RWPE2 (cell line): ENCODE results near the gene MTMR11.
A peak's percentile ranks its signal among the peaks of the same experiment; 100 is the strongest.
"Not testable (repeated sequence)": the region's sequence is repeated elsewhere in the genome, so short reads cannot be mapped to it uniquely, and the experiment has no call there.

ENCODE experiments used
- ATAC-seq: fragments of 200-7000 bp; cut with Tn5 transposase; 3 replicates; pipeline ENCODE4 v1.9.1; 2021; ENCODE audit warnings: low read depth
- DNase-seq: peaks from one replicate; pipeline ENCODE4 v3.0.0-alpha.2; 2020; ENCODE audit warnings: low spot score
- H3K27ac ChIP-seq: fragments of 450-650 bp; 2 replicates; pipeline ENCODE4 v1.5.1; 2017; ENCODE audit warnings: mild to moderate bottlenecking; ENCODE audit not compliant: poor library complexity, severe bottlenecking
- H3K27me3 ChIP-seq: fragments of 250-450 bp; sonication (Bioruptor Pico); 2 replicates; pipeline ENCODE4 v1.5.1; 2021; ENCODE audit warnings: mild to moderate bottlenecking, moderate library complexity; ENCODE audit not compliant: insufficient read depth, poor library complexity, severe bottlenecking
- H3K36me3 ChIP-seq: fragments of 250-450 bp; sonication (Bioruptor Pico); 2 replicates; pipeline ENCODE4 v1.5.1; 2020; ENCODE audit warnings: low read depth, mild to moderate bottlenecking, moderate library complexity
- H3K4me1 ChIP-seq: fragments of 250-450 bp; sonication (Bioruptor Pico); 2 replicates; pipeline ENCODE4 v1.5.1; 2021; ENCODE audit warnings: mild to moderate bottlenecking, moderate library complexity; ENCODE audit not compliant: insufficient read depth, poor library complexity, severe bottlenecking
- H3K4me3 ChIP-seq: fragments of 250-450 bp; sonication (Bioruptor Pico); 2 replicates; pipeline ENCODE4 v1.5.1; 2021; ENCODE audit warnings: mild to moderate bottlenecking, moderate library complexity; ENCODE audit not compliant: severe bottlenecking
- H3K9me3 ChIP-seq: fragments of 250-450 bp; sonication (Bioruptor Pico); 2 replicates; pipeline ENCODE4 v1.5.1; 2021; ENCODE audit warnings: mild to moderate bottlenecking, moderate library complexity; ENCODE audit not compliant: severe bottlenecking
- TF ChIP-seq, protein P1 (sequence below): fragments of 450-650 bp; IDR thresholded peaks from one replicate; pipeline ENCODE4 v1.5.1; 2017; ENCODE audit warnings: mild to moderate bottlenecking, moderate library complexity; ENCODE audit not compliant: poor library complexity, severe bottlenecking

The MTMR11 gene

DNA sequence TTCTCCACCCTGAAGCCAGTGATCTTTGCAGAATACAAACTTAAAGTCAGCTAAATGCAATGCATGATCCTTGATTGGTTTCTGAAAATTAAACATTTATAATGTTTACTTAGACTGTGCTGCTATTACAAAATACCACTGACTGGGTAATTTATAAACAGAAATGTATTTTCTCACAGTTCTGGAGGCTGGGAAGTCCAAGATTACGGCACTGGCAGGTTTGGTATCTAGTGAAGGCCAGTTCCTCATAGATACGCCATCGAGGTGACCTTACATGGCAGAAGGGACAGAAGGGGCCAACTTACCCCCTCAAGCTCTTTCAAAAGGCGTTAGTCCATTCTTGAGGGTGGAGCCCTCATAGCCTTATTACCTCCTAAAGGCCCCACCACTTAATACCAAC, 40.1 kb downstream of the MTMR11 start:
- Histone ChIP-seq H3K9me3 (no peaks in the 10 kb centered on the region), H3K27ac (no peak overlapping the region), H3K36me3 (0 out of 2 replicates have a peak, but pooled peaks cover 5% of the 10 kb centered on the region), H3K4me1 (no peaks in the 10 kb centered on the region), H3K27me3 (no peaks in the 10 kb centered on the region), H3K4me3 (no peak overlapping the region)
- ATAC-seq (no peak), DNase-seq (no peak)
- TF ChIP-seq, protein P1, sequence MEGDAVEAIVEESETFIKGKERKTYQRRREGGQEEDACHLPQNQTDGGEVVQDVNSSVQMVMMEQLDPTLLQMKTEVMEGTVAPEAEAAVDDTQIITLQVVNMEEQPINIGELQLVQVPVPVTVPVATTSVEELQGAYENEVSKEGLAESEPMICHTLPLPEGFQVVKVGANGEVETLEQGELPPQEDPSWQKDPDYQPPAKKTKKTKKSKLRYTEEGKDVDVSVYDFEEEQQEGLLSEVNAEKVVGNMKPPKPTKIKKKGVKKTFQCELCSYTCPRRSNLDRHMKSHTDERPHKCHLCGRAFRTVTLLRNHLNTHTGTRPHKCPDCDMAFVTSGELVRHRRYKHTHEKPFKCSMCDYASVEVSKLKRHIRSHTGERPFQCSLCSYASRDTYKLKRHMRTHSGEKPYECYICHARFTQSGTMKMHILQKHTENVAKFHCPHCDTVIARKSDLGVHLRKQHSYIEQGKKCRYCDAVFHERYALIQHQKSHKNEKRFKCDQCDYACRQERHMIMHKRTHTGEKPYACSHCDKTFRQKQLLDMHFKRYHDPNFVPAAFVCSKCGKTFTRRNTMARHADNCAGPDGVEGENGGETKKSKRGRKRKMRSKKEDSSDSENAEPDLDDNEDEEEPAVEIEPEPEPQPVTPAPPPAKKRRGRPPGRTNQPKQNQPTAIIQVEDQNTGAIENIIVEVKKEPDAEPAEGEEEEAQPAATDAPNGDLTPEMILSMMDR: no peak

DNA sequence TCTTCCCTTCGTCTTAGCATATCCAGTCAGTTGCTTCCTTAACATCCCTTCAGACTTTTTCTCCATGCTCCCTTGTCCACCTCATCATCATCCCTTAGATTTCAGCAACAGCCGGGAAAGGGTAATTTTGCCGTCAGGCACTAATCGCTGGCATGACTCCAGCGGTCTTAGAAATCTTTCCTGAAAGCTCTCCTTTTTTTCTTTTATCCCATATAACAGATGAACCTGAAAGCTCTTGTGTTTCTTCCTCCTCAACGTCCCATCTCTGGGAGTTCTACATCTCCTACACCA, 47.7 kb downstream of the MTMR11 start:
- no peak for DNase-seq
- peak overlapping the region; percentile 85 for H3K27ac ChIP-seq

DNA sequence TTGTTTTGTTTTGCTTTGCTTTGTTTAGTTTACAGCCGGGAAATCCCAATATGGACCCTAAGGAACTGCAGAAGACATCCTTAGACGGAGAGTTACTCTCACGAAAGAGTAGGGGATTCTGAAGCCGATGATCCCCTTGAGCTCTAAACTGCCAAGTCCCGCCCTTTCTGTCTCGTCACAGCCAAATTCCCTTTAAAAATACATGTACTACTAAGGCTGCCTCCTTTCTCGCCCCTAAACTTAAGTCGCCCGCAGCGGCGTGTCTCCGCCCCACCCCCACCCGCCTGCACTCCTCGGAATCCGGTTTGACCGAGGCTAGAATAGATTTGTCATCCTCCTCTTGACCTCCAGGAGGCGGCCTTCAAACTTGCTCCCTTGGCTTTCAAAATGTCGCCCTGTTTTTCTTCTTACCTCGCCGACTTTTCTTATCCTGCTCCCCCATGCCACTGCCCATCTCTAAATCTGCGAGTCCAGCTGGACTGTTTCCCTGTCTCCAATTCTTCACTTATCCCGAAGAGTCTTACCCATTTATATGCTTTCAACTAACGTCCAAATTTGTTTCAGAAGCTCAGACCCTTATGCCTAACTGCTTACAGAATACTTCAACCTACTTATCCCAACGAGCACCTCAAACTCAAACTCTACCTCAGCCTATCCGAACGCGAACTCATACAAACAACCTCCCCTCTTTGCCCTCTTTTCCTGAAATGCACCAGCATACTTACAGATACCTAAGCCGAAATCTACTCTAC, 48.3 kb downstream of the MTMR11 start:
- H3K27me3 ChIP-seq: no peaks in the 10 kb centered on the region
- peak; percentile 8 for ATAC-seq
- peak overlapping the region; percentile 85 for H3K27ac ChIP-seq
- no peaks in the 10 kb centered on the region for H3K9me3 ChIP-seq
- no peak for DNase-seq
- TF ChIP-seq, protein P1: peak; percentile 78
- H3K4me3 ChIP-seq: peak overlapping the region; percentile 49
- no peaks in the 10 kb centered on the region for H3K36me3 ChIP-seq
- H3K4me1 ChIP-seq: peaks cover 14% of the 10 kb centered on the region

More for the DNA sequence above, 47.7 kb downstream of the MTMR11 start:
- Histone ChIP-seq H3K27me3 (no peaks in the 10 kb centered on the region), H3K4me1 (peaks cover 14% of the 10 kb centered on the region), H3K4me3 (peak overlapping the region; percentile 49), H3K36me3 (no peaks in the 10 kb centered on the region), H3K9me3 (no peaks in the 10 kb centered on the region)
- TF ChIP-seq, protein P1: no peak
- ATAC-seq: no peak

DNA sequence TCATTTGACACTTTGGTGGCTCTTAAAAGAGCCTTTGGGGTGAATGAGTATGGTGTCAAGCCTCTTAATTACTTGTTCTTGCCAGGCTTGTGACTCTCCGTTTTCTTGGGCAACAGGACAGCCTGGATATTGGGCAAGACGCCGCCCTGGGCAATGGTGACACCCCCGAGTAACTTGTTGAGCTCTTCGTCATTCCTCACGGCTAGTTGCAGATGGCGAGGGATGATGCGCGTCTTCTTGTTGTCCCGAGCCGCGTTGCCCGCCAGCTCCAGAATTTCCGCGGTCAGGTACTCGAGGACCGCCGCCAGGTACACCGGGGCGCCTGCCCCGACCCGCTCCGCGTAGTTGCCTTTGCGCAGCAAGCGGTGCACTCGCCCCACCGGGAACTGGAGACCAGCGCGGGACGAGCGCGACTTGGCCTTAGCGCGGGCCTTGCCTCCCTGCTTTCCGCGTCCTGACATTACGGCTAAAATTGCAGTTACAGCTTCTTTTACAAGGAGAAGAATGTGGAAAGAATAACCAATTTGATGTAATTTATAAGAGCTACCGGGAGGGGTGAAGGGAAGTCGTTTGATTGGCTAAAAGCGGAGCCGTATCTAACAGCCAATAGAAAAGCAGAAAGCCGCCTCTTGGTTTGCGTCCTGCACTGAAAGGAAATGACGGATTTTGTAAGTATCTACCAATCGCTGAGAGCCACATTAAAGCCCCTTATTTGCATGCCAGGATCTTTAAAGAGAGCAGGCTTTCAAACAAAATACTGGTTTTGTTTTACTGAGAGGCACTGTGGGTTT, 49.0 kb downstream of the MTMR11 start:
- TF ChIP-seq, protein P1: no peak
- H3K27ac ChIP-seq: peak overlapping the region; percentile 85
- H3K9me3 ChIP-seq: no peaks in the 10 kb centered on the region
- ATAC-seq (peak; percentile 60), DNase-seq (peak; percentile 88)
- H3K36me3 ChIP-seq: no peaks in the 10 kb centered on the region
- H3K4me3 ChIP-seq: peak overlapping the region; percentile 49
- no peaks in the 10 kb centered on the region for H3K27me3 ChIP-seq
- peaks cover 14% of the 10 kb centered on the region for H3K4me1 ChIP-seq

DNA sequence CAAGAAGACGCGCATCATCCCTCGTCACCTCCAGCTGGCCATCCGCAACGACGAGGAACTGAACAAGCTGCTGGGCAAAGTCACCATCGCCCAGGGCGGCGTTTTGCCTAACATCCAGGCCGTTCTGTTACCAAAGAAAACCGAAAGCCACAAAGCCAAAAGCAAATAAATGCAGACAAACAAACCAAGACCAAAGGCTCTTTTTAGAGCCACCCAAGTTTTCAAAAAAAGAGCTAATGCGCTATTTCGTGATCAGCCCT, 49.6 kb downstream of the MTMR11 start:
- not testable (repeated sequence) for H3K27me3 ChIP-seq, H3K9me3 ChIP-seq, ATAC-seq, H3K36me3 ChIP-seq, DNase-seq
- peaks cover 14% of the 10 kb centered on the region for H3K4me1 ChIP-seq
- H3K4me3 ChIP-seq: peak overlapping the region; percentile 49
- peak overlapping the region; percentile 85 for H3K27ac ChIP-seq
